GM18870 (cell line): ENCODE results near the gene TP73.

ENCODE experiments used
- ATAC-seq: cut with Tn5 transposase; IDR thresholded peaks from one replicate; pipeline ENCODE4 v1.9.1; 2021; ENCODE audit warnings: moderate library complexity; ENCODE audit not compliant: unreplicated experiment

Gene TP73

DNA sequence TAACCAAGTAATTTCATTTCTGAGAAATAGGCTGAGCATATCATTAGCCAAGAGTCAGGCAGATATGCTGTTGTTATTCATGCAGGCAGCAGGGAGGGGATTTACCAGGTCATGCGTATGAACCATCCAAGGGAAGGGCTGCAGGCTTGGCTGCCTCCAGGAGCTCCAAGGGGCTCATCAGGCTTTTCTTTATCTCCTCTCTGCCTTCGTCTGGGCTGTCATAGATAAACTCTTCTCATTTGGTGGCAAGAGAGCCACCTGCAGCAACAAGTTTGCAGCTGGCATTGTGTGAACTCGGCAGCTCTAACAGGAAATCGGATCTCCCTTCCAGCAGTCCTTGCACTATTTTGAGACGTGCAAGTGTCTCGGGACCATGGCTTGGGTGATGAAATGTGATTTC is 107.5 kb downstream of the TP73 start:
- no peak for ATAC-seq

DNA sequence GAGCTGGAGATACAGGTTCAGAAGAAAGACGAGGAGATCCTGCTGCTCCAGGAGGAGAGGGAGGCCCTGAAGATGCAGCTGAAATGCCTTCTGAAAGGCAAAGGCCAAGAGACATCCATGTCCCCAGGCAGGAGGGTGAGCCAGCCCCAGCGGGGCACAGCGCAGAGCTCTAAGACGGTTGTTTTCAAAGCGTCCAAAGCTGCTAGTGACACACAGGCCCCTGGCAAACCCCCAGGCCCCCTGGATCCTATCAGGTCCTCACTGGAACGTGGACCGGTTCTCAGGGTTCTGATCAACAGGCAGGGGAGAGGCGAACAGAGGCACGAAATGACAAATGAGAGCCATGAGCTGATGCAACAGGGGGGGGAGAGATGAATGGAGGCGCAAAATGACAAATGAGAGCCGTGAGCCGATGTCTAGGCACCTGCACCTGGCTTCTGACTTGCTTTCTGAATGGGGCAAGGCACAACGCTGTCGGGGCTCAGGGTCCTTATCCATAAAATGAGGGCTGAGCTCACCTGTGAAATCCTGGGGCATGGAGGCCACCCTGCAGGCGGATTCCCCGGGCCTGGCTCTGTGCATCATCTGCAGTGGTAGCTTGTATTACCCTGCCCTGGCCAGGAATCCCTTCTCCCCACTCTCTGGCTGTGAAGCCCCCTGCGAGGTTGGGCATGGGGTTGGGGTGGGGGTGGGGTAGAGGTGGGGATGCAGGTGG is 109.1 kb downstream of the TP73 start:
- ATAC-seq: no peak

DNA sequence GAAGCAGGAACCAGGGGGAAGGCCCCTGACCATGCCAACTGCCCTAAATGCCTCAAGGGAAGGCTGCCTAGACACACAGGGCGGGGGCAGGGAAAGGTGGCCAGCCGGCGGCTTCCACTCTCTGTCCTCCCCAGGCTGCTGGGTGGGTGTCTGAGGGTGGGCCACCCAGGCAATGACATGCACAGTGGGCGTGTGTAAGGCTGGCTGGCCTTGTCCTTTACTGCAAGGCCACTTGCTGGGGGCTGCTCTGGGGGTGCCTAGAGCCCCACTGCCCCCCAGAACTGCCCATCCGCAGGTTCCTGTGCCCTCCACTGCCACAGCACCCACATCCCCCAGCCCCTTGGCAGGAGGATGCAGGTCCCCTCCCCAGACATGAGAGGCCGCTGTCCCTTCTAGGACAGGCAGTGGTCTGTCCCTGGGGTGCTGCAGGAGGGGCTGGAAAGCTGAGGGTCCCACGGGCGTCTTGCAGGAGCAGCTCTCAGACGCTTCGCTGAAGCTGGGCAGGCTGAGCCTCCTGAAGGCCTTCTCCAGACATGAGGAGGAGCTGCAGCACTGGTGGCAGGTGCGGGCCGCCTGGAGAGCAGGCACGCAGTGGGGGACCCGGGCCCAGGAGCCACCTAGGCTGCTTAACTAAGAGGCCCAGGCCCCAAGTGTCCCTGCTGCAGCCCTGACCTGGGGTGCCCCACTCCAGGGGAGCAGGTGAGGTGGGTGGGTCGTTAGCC is 110.0 kb downstream of the TP73 start:
- ATAC-seq: no peak

DNA sequence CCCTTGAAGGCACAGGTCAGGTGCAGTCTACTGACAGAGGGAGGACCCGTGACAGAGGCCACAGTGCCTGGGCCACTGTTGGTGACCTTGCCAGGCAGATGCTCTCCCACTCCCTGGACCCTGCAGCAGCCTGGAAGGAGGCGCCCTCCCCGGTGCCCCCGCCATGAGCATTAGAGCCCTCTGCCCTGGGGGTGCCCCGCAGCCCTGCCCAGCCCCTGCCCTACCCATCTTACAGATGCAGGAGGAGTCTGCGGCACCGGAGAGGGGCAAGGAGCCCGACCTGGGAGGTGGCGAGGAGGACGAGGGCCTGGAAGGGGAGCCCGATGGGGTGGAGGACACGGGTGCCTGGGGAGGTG is 110.5 kb downstream of the TP73 start:
- no peak for ATAC-seq

DNA sequence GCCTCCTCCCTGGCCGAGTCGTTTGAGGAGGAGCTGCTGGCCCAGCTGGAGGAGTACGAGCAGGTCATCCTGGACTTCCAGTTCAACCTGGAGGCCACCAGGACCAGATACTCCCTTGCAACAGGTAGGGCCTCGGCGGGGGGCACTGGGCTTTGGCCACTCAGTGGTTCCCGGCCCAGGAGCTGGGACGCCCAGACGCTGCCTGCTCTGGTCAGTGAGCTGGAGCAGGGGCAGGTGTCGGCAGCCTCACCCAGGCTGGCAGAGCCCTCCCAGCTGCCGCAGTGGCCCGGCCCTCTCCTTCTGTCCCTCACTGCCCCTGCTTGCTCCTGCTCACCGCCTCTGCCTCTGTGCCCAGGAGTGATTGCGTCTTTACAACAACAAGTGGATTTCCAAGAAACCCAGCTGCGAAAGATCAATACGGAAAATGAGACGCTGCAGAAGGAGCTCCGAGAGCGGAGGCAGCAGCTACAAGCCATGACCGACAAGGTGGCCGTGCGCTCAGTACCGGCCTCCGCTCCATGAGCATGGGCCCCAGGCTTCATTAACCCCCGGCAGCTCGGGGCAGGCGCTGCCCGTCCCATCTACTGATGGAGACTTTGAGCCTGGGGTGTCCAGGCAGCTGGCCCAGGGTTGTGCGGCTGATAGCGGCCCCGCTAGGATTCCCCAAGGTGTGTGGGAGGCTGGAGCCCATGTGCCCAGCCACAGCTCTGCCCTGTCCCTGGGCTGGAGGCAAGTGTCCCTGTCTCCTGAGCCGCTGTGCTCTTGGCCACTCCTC is 111.2 kb downstream of the TP73 start:
- no peak for ATAC-seq

DNA sequence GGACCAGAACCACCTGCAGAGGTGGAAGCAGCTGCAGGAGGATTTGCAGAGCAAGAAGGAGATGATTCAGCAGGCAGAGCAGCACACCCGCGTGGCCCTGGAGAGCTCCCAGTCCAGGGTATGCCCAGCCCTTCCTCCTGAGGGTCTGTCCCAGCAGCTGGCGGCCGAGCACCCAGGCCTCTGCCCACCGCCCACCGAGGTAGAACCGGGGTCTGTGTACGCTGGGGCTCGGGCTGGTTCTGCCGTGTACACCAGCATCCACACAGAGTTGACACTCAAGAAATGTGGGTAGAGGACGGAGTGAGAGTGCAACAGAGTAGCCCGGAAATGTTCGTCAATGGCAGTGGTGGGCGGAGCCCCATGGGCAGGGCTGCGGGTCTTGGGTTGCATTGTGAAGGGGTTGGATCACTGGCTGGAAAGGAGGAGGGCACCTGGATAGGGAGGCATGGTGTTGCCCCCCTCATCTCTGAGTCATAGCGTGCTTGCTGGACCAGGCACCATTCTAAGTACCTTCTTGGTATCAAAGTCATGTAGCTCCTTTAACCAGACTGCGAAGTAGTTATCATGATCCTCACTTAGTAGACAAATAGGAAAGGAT is 115.1 kb downstream of the TP73 start:
- no peak for ATAC-seq

DNA sequence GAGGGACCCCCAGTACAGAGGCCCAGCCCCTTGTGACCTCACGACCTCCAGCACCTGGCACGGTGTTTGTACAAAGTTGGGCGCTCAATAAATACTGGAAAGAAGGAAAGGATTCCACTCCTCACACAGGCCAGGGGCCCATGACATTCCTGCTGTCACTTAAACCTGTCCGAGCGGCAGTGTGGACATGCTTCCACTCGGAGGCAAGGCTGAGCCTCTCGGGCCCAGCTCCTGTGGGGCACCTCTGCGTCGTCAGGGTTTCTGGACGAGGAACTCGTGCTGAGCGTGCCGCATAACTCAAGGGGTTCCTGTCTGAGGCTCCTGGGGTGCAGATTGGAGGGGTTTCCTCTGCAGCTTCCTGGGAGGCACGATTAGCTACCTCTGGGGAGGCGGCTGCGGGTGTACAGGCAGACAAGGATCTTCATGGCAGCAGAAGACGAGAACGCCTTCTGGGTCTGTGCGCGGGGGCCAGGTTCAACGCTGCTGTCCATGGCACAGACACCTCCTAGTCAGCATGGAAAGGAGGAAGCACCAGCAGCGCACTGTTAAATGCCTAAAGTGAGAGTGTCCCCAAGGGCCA is 116.6 kb downstream of the TP73 start:
- no peak for ATAC-seq

DNA sequence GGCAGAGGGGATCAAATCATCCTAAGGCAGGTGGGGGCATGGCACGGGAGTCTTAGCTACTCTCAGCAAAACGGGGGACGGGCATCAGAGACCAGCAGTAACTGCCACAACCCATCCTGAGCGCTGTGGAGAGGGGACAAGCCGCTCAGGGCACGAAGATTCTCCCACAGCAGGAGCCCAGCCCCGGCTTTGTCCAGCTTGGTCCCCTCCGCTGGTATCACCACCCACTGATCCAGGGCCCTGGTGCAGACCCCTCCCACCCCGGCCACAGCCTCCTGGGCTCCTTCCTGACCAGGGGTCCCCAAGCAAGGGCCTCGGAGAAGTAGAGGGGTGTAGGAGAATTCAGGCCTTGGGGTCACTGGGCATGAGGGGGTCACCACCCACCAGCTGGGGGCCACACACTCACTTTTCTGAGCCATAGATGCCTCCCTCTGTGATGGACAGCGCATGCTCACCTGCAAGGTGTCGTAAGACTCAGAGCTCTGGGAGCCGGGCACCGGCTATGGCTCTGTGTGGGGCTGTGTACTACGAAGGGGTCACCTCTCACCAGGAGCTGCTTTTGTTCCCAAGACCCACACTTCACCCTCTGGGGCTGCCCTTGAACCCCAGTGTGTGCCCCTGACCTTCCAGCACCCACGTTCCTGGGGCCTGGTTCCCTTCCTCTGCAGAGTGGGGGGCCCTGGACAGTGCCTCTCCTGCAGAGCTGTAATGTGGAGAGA is 117.9 kb downstream of the TP73 start:
- no peak for ATAC-seq

DNA sequence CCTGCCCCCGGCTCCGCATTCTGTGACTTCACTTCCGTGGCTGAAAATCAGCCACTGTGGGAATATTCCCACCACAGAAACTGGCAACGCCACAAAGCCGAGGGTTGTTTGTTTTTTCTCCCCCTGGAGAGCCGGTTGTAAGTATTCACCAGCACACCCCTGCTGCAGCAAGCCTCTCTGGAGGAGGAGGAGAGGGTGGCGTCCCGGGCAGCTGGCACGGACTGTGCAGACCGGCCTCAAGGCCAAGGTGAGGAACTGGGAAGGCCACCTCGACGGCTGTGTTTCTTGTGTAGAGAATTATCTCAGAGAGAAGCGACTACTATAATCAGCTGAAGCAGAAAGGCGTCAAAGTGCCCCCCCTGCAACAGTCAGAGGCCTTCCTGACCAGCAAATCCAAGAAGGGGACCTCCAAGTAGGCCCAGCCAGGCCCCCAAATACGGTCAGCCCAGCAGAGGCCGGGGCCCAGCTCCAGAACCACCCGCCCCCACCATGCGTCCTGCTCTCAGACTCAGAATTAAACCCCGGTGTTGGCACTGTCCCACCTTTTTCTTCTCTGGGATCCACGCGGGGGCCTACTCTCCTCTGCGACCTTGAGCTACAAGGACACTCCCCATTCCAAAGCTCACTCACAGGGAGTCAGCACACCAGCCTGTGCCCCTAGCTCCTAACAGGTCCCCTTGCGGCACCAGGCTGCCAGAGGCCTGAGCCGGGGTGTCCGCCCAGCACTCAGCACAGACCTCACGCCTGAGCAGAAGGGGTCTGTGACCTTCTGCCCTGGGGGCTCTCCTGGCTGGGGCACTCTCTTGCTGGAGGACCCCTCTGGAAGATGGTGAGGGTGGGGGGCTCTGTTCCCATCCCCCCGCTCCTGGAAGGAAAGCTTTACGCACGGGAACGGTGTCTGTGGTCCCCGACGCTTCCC is 119.1 kb downstream of the TP73 start:
- ATAC-seq: no peak

DNA sequence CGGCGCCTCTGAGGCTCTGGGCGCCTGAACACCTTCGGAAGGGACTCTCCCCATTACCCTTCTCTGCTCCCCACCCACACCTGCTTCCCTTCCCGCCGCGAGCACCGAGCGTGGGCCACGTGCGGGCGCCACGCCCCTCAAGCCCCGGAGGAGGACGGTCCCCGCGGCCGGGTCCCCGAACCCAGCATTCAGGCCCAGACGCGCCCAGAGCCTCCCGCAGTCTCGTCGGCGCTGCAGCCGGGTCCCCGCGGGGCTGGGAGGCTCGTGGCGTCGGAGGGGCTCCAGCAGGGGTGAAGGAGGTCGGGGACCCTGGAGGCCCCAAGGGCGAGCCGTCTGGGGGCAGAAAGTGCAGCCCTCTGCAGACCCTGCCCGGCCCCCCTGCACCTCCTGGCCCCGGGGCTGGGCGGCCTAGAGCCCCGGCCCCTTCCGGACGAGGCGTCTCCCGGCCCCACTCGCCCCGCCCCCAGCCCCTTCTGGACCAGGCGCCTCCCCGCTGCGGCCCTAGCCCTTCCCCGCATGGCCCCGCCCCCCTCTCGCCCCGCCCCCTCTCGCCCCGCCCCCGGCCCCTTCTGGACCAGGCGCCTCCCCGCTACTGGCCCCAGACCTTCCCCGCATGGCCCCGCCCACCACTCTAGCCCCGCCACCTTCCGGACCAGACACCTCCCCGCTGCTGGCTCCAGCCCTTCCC is 119.9 kb downstream of the TP73 start:
- no peak for ATAC-seq

DNA sequence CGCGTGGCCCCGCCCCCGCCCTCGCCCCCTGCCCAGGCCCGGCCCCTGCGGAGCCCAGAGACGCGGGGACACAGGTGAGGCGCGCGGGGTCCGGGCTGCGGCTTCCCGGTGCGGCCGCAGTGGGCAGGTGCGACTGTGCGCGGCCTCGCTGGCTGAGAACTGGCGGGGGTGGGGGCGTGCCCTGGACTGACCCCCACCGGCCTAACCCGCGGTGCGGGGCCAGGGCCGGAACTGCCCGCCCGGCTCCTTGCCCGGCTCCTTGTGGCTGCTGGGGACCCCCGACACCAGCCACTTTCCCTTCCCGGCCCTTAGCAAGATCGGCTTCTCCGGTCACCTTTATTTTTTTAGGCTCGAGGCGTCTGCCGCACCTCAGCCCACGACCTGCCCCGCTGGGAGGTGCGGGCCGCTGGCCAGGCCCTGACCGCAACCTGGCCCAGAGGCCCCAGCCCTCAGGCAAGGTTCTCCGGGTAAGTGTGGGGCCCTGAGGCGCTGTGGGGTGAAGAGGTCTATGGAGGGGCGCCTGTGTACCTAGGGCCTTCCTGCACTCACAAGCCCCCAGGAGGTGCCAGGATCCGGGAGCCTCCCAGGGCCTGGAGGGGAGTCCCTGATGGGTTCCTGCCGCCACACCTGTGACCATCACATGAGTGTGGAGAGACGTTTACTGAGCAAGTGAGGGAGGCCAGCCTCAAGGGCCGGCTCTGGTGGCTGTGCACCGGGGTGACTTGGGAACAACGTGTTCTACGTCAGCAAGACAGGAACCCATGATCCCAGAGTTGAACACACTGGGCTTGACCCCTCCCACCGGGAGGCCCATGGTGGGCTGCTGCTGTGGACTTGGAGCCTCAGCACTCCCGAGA is 120.6 kb downstream of the TP73 start, which contains the start of gene SMIM1:
SMIM1 (plus strand) TSS at position 35 of the 857 bp plus-strand sequence. CDS start 2,625 bp downstream, outside the sequence.
- no peak for ATAC-seq

DNA sequence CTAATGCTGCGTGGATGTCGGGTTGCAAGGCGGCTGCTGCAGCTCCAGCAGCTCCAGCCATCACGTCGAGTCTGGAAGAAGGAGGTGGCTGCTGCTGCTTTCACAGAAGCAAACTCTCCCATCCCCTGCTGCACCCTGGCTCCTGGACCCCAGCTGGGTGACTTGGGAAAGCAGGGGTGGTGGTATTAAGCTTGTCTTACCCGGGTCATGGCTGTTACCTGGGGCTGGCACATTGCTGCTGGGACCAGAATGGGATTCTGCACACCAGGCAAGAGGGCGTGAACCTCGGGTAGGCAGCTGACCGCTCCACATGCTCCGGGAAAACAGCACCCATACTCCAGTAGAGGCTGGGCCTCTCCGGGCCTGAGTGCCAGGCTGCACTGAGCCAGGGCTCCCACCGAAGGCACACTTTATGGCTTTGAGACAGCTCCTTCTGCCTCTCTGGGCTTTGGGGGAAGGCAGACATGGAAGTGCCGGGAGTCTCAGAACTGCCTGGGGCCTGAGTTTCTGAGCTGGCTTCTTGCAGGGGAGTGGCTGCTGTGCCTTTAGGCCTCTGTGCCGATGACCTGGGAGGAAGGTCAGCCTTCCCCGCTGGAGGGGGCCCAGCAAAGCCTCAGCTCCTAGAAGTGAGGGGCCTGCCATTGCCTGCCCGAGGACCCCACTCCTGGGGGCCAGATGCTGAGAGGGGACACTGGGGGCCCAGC is 121.4 kb downstream of the TP73 start:
- ATAC-seq: no peak

DNA sequence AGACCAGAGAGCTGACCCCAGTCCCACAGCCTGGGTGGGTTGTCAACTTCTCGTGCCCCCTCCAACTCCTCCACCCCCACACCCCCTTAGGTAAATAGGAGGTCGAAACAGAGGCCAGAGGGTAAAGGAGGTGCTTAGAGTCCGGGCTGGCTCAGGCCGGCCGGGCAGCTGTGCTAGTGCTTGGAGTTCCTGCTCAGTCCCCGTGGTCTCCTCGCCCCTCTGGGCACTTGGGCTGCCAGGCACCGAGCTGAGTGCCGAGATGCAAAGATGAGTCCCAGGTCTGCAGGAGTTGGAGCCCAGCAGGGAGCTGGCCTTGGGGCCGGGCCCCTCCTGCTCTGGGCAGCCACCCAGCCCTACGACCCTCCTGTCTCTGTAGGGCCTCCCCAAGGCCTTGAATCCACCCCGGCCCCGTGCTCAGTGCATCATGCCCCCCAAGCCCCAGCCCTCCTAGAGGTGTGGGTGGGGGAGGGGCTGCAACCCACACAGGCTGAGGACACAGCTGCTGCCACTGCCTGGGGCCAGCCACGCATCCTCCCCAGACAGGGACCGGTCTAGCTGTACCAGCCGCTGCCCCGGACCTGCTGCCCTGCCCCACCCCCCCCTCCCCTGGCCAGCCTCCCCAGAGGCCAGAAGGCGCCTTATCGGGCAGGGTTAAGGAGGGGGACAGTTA is 122.1 kb downstream of the TP73 start:
- ATAC-seq: no peak

DNA sequence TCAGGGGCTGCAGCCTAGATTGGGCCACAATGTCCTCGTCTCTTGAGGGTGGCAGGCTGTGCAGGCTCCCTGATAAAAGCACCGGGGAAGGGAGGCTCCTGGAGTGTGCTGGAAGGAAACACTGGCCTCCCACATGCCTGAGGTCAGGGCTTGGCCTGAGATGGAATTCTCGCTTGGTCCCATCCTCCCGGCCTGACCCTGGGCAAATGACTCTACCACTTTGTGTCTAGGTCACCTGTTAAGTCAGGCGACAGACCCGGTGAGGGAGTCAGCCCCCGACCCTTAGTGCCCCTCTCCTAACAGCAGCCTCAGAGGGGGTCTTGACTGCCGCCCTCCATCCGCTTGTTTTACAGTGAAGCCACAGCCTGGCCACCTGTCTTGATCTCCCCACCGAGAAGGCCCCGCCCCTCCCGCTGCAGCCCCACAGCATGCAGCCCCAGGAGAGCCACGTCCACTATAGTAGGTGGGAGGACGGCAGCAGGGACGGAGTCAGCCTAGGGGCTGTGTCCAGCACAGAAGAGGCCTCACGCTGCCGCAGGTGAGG is 122.7 kb downstream of the TP73 start:
- ATAC-seq: no peak

DNA sequence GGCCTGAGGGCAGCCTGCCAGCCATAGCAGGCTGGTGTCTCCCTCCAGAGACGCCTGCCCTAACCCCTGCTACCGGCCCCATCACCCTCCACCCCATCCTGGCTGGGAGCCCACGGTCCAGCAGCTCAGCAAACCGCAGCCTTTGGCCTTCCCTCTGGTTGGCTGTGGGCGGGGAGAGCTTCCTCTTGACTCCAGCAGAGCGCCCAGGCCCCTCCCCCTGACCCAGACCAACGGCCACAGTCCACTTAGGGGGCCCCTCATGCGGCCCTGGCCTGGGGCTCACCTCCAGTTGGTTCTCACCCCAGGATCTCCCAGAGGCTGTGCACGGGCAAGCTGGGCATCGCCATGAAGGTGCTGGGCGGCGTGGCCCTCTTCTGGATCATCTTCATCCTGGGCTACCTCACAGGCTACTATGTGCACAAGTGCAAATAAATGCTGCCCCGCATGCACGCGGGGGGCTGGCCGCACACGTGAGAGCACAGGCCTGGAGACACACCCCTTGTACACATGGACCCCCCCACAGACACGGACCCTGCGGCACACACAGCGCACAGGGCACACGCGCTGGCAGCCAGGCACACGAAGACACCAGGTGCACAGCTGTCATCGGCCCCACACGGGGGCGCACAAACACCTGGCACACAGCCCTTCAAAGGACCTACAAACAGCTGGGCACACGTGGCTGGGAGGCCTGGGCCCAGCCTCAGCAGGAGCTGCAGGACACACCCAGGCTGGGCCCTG is 123.3 kb downstream of the TP73 start:
- no peak for ATAC-seq
